ENCODE results near the gene CALCR.
A peak's percentile ranks its signal among the peaks of the same experiment; 100 is the strongest.

CALCR gene

DNA sequence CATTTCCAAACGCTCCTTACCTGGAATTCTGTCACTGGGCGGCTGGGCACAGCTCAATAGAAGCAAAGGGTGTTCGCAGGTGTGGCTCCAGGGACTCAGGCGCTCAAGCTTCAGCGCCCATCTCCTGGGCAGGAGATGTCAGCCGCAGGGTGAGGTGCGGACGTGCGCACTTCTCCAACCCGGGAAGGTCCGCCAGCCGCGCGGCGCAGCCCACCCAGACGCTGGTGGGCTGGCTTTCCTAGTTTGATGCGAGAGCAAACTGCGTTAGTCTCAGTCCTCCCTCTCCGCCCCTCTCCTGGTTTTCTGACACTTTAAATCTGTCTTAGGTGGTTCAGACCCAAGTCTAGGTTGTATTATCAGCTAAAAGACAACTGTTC is 267 bp downstream of the CALCR start:
- H3K27ac ChIP-seq = no peak overlapping the region
- peak overlapping the region; percentile 60 for H3K4me3 ChIP-seq
- TF ChIP-seq, protein P1, sequence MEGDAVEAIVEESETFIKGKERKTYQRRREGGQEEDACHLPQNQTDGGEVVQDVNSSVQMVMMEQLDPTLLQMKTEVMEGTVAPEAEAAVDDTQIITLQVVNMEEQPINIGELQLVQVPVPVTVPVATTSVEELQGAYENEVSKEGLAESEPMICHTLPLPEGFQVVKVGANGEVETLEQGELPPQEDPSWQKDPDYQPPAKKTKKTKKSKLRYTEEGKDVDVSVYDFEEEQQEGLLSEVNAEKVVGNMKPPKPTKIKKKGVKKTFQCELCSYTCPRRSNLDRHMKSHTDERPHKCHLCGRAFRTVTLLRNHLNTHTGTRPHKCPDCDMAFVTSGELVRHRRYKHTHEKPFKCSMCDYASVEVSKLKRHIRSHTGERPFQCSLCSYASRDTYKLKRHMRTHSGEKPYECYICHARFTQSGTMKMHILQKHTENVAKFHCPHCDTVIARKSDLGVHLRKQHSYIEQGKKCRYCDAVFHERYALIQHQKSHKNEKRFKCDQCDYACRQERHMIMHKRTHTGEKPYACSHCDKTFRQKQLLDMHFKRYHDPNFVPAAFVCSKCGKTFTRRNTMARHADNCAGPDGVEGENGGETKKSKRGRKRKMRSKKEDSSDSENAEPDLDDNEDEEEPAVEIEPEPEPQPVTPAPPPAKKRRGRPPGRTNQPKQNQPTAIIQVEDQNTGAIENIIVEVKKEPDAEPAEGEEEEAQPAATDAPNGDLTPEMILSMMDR (IDR thresholded peaks at IDR 0.05) = no peak
- no peak for DNase-seq (ENCODE audit: low spot score)

DNA sequence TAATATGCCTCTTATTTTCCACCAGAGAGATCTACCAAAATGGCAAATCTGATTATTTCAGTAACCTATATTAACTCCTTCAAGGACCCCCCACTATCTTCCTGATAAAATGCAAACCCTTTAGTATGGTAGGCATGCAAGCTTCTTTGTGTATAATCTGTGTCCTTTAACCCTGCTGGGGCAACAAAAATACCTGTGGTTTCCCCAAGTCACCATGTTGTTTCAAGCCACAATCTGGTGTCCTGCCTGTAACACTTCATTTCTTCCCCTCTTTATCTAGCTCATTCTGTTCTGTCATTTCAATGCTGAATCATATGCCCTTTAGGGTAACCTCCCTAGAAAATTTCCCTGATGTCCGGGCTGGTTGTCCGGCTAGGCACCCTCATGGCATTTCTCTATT is 5.3 kb downstream of the CALCR start:
- Histone ChIP-seq H3K4me3 (no peak overlapping the region), H3K27ac (no peak overlapping the region)
- TF ChIP-seq, protein P1 (IDR thresholded peaks at IDR 0.05) = no peak
- no peak for DNase-seq (ENCODE audit: low spot score)

DNA sequence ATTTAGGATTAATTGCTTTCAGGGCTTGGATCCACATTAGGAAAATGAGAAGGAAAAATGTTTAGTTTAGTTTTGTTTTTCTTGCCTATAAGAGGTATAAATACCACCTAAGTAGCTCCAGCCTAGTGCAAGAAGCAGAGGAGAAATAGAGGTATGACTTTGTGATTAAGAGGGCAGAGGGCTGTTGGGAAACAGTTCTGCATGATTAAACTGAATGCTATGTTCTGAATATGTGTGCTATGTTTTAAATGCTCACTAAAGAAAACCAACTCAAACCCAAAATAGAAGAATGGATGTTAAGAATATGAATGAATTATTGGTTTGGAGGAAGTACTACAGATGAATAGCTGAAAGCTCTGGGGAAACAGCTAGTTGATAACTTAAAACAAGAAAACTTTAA is 7.6 kb downstream of the CALCR start:
- Histone ChIP-seq H3K4me3 (no peak overlapping the region), H3K27ac (no peak overlapping the region)
- TF ChIP-seq, protein P1 (IDR thresholded peaks at IDR 0.05) = no peak
- DNase-seq (ENCODE audit: low spot score) = no peak

DNA sequence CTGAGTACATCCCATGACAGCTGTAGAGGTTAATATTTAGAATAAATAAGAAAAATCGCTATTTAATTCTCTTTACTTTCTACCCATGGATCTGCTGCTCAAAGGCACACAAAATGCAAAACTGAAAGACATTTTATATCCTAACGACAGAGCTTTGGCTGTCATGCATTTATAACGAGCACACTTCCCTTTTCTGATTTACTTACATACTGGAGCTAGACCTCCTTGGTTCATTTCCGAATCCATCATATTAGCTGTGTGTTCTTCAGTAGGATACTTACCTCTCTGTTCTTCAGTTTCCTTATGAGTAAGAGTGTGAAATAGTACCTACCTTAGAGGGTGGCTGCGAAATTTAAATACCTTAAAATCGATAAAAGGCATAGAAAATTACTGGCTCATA is 10.9 kb downstream of the CALCR start:
- TF ChIP-seq, protein P1 (IDR thresholded peaks at IDR 0.05) = no peak
- no peak for DNase-seq (ENCODE audit: low spot score)
- Histone ChIP-seq H3K27ac (no peak overlapping the region), H3K4me3 (no peak overlapping the region)

DNA sequence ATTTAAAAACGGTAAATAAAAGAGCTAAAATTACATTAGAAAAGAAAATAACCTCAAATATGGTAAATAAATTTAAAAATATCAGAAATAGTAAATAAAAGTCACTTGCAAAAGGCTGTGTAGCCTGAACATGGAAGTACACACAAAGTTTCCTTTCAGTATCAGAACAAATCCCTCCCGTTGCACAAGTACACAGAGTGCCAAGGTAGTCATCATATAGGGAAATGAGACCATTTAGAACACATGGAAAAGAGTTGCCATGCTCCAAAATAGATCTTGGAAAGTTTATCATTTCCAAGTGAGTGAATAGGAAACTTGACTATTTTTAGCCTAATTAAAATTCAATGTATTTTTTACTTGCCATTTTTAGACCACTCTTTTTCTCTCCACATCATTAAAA is 11.6 kb downstream of the CALCR start:
- TF ChIP-seq, protein P1 (IDR thresholded peaks at IDR 0.05) = no peak
- Histone ChIP-seq H3K4me3 (no peak overlapping the region), H3K27ac (no peak overlapping the region)
- no peak for DNase-seq (ENCODE audit: low spot score)

DNA sequence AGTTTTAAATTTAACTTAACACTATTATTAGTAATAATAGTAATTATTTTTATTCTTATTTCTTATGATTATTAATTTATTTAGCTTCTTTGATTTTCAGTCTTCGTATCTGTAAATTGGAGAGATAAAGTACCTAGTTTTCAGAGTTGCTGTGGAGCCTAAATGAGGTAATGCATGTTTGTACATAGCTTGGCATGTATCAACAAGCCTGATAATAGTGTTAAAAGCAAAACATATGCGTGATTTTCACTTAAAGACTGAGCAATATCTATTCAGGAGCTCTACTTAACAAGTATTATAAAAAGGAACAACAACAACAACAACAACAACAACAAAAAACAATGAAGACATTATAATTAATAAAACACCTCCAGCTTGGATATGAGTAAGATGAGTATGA is 12.4 kb downstream of the CALCR start:
- TF ChIP-seq, protein P1 (IDR thresholded peaks at IDR 0.05) = no peak
- no peak for DNase-seq (ENCODE audit: low spot score)
- no peak overlapping the region for H3K4me3 ChIP-seq

DNA sequence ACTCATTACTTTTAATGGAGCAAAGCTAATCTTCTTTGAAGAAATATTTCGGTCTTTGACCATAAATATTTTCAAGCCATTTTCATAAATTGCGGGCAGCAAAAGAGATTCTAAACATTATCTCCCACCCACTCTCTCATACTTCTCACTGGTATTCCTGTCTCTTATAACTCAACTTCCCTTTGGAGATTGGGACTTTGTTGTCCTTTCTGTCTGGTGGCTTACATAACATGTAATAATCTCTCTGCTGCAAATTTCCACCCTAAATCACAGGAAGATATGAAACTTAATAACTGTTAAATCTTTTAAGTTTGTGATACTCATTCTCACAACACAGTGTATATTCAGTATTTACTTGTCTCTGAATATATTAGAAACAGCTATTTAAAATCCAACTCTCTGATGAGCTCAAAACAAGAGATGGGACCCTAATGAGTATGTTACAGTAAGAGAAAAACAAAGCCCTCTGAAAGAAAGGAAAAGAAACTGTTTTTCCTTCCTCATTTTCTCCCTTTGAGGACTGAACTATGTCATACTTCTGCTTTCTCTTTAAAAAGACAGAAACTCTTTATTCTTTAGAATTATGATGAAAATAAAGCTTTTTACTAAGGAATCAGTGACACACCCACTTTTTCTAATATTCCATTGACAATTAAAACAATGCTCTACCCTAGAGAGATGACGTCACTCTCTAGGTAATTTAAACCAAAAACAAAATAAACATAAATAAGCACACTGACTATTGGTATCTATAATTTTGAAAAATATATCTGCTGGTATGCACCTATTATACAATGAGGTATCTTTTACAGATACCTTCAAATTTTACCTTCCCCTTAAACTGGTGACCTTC is 14.7 kb downstream of the CALCR start:
- TF ChIP-seq, protein P1 (IDR thresholded peaks at IDR 0.05) = no peak
- H3K27ac ChIP-seq = peak overlapping the region; percentile 37 to 40
- H3K4me3 ChIP-seq = no peak overlapping the region
- DNase-seq (ENCODE audit: low spot score) = no peak

More for the DNA sequence above, 12.4 kb downstream of the CALCR start:
- no peak overlapping the region for H3K27ac ChIP-seq

Measured in coronary artery (tissue), 2 donors.